IPS-18c (cell line): ENCODE measurements around the gene CHAC1.
"Not testable (repeated sequence)": the region's sequence is repeated elsewhere in the genome, so short reads cannot be mapped to it uniquely, and the experiment has no call there.

ENCODE experiments used
- H3K4me3 ChIP-seq: 2 replicates; pipeline ENCODE4 v1.7.0; 2013; ENCODE audit warnings: low read depth, mild to moderate bottlenecking, low read length, moderate library complexity; ENCODE audit not compliant: insufficient read depth
- H3K9me3 ChIP-seq: one replicate; pipeline ENCODE4 v1.6.1; 2013; ENCODE audit warnings: mild to moderate bottlenecking, low read length, moderate library complexity; ENCODE audit not compliant: control insufficient read depth, insufficient read depth

Gene CHAC1

GRCh38 chr15:40948706-40949473 is 4.4 kb upstream of the CHAC1 start:
- H3K9me3 ChIP-seq: peaks cover 2% of the 10 kb centered on the region
- no peak overlapping the region for H3K4me3 ChIP-seq

GRCh38 chr15:40949756-40950207 is 3.5 kb upstream of the CHAC1 start:
- H3K4me3 ChIP-seq: no peak overlapping the region
- peaks cover 2% of the 10 kb centered on the region for H3K9me3 ChIP-seq

- Histone ChIP-seq H3K4me3 (no peak overlapping the region), H3K9me3 (peaks cover 2% of the 10 kb centered on the region)
These were observed 1.5 kb upstream of the CHAC1 start for GRCh38 chr15:40951764-40952163.

GRCh38 chr15:40952301-40952900 is 870 bp upstream of the CHAC1 start:
- Histone ChIP-seq H3K9me3 (peaks cover 2% of the 10 kb centered on the region), H3K4me3 (peak overlapping the region; percentile 89)

GRCh38 chr15:40953713-40954074 is 423 bp downstream of the CHAC1 start:
- Histone ChIP-seq H3K4me3 (peak overlapping the region; percentile 89), H3K9me3 (peaks cover 2% of the 10 kb centered on the region)

GRCh38 chr15:40954158-40954848 is 1.0 kb downstream of the CHAC1 start:
- peak overlapping the region; percentile 89 for H3K4me3 ChIP-seq
- not testable (repeated sequence) for H3K9me3 ChIP-seq

GRCh38 chr15:40955141-40955903 is 2.1 kb downstream of the CHAC1 start:
- Histone ChIP-seq H3K9me3 (peaks cover 2% of the 10 kb centered on the region), H3K4me3 (no peak overlapping the region; the same call in 1 of the 2 replicates)

GRCh38 chr15:40955930-40956540 is 2.8 kb downstream of the CHAC1 start:
- Histone ChIP-seq H3K4me3 (no peak overlapping the region), H3K9me3 (peaks cover 2% of the 10 kb centered on the region)

GRCh38 chr15:40956541-40956982 is 3.3 kb downstream of the CHAC1 start:
- no peak overlapping the region for H3K4me3 ChIP-seq

GRCh38 chr15:40957041-40957555 is 3.8 kb downstream of the CHAC1 start:
- no peak overlapping the region for H3K4me3 ChIP-seq
- peaks cover 2% of the 10 kb centered on the region for H3K9me3 ChIP-seq

More at GRCh38 chr15:40956541-40956982, 3.3 kb downstream of the CHAC1 start:
- peaks cover 2% of the 10 kb centered on the region for H3K9me3 ChIP-seq

- no peaks in the 10 kb centered on the region for H3K9me3 ChIP-seq
- no peak overlapping the region for H3K4me3 ChIP-seq
These were observed 4.3 kb downstream of the CHAC1 start for GRCh38 chr15:40957581-40958051.

- Histone ChIP-seq H3K4me3 (no peak overlapping the region), H3K9me3 (no peaks in the 10 kb centered on the region)
These were observed 4.9 kb downstream of the CHAC1 start for GRCh38 chr15:40958146-40958545.

- no peak overlapping the region for H3K4me3 ChIP-seq
- H3K9me3 ChIP-seq: no peaks in the 10 kb centered on the region
These were observed 5.5 kb downstream of the CHAC1 start for GRCh38 chr15:40958723-40959122.

GRCh38 chr15:40959331-40960141 is 6.3 kb downstream of the CHAC1 start:
- H3K9me3 ChIP-seq: no peaks in the 10 kb centered on the region
- H3K4me3 ChIP-seq: no peak overlapping the region

GRCh38 chr15:40960151-40960885 is 7.0 kb downstream of the CHAC1 start:
- H3K4me3 ChIP-seq: no peak overlapping the region
- H3K9me3 ChIP-seq: no peaks in the 10 kb centered on the region
